Mesendoderm (in vitro differentiated cells): Measurements from ENCODE around the gene NCK2.

Experiments used
- DNase-seq: peaks from one replicate; pipeline ENCODE4 v3.0.0; 2013
- H2AK5ac ChIP-seq: 2 replicates; pipeline ENCODE4 v1.6.1; 2013; ENCODE audit warnings: low read length, inconsistent platforms
- H2BK120ac ChIP-seq: 2 replicates; pipeline ENCODE4 v1.6.1; 2013; ENCODE audit warnings: low read depth, mild to moderate bottlenecking, low read length, moderate library complexity, mixed read lengths
- H2BK15ac ChIP-seq: replicated peaks from 2 replicates; pipeline ENCODE4 v1.6.1; 2013; ENCODE audit warnings: low read depth, mild to moderate bottlenecking, moderate library complexity
- H2BK5ac ChIP-seq: 2 replicates; pipeline ENCODE4 v1.6.1; 2013; ENCODE audit warnings: low read length, inconsistent platforms
- H3K18ac ChIP-seq: 2 replicates; pipeline ENCODE4 v1.6.1; 2013; ENCODE audit warnings: mild to moderate bottlenecking, low read length, mixed read lengths
- H3K23ac ChIP-seq: one replicate; pipeline ENCODE4 v1.6.1; 2013; ENCODE audit warnings: low read length
- H3K27ac ChIP-seq: 2 replicates; pipeline ENCODE4 v1.5.1; 2013; ENCODE audit warnings: low read depth, mild to moderate bottlenecking, inconsistent platforms, low read length, moderate library complexity
- H3K27me3 ChIP-seq: 2 replicates; pipeline ENCODE4 v1.6.1; 2013; ENCODE audit warnings: low read length, control low read depth, mild to moderate bottlenecking, inconsistent platforms; ENCODE audit not compliant: insufficient read depth, poor library complexity
- H3K36me3 ChIP-seq: 2 replicates; pipeline ENCODE4 v1.6.1; 2013; ENCODE audit warnings: low read length, inconsistent platforms; ENCODE audit not compliant: control insufficient read depth, insufficient read depth
- H3K4ac ChIP-seq: one replicate; pipeline ENCODE4 v1.6.1; 2013; ENCODE audit warnings: low read depth, mild to moderate bottlenecking, low read length, moderate library complexity
- H3K4me1 ChIP-seq: 2 replicates; pipeline ENCODE4 v1.6.1; 2013; ENCODE audit warnings: low read depth, low read length, inconsistent platforms; ENCODE audit not compliant: control insufficient read depth
- H3K4me2 ChIP-seq: 2 replicates; pipeline ENCODE4 v1.6.1; 2013; ENCODE audit warnings: low read length
- H3K4me3 ChIP-seq: 2 replicates; pipeline ENCODE4 v1.5.1; 2013; ENCODE audit warnings: mild to moderate bottlenecking, low read length
- H3K56ac ChIP-seq: one replicate; pipeline ENCODE4 v1.6.1; 2013; ENCODE audit warnings: low read length
- H3K79me1 ChIP-seq: 2 replicates; pipeline ENCODE4 v1.6.1; 2013; ENCODE audit warnings: low read length, inconsistent platforms
- H3K79me2 ChIP-seq: 2 replicates; pipeline ENCODE4 v1.6.1; 2013; ENCODE audit warnings: mild to moderate bottlenecking, low read length; ENCODE audit not compliant: control insufficient read depth, insufficient read depth
- H3K9ac ChIP-seq: 2 replicates; pipeline ENCODE4 v1.6.1; 2013; ENCODE audit warnings: low read length, inconsistent platforms
- H4K5ac ChIP-seq: one replicate; pipeline ENCODE4 v1.6.1; 2013; ENCODE audit warnings: low read length
- H4K8ac ChIP-seq: one replicate; pipeline ENCODE4 v1.6.1; 2013; ENCODE audit warnings: low read depth, mild to moderate bottlenecking, control low read depth, low read length, moderate library complexity
- WGBS: extraction: QIAGEN DNeasy Blood & Tissue Kit; methylation state at CpG from one replicate; pipeline ENCODE4 v1.1.7; 2013; ENCODE audit warnings: low lambda C conversion rate, missing lambda C conversion rate; ENCODE audit not compliant: insufficient coverage; ENCODE audit errors: extremely low coverage; 5-methylcytosine and 5-hydroxymethylcytosine counted together

Gene NCK2

GRCh38 chr2:105748566-105748965 is 3.9 kb downstream of the NCK2 start:
- no peak overlapping the region for H3K27ac ChIP-seq

GRCh38 chr2:105749583-105750400 is 5.1 kb downstream of the NCK2 start:
- H4K8ac ChIP-seq, result no peak overlapping the region
- H3K23ac ChIP-seq, result no peak overlapping the region
- no peak overlapping the region for H3K4me2 ChIP-seq

More at GRCh38 chr2:105748566-105748965, 3.9 kb downstream of the NCK2 start:
- no peak overlapping the region for H3K18ac ChIP-seq
- H2AK5ac ChIP-seq, result no peak overlapping the region
- no peak overlapping the region for H3K9ac ChIP-seq
- H3K36me3 ChIP-seq, result no peaks in the 10 kb centered on the region
- no peak for DNase-seq
- no peak overlapping the region for H4K5ac ChIP-seq
- no peak overlapping the region for H3K4ac ChIP-seq
- H3K4me3 ChIP-seq, result no peak overlapping the region
- H4K8ac ChIP-seq, result no peak overlapping the region
- H3K4me1 ChIP-seq, result peaks cover 10% of the 10 kb centered on the region
- no peak overlapping the region for H2BK15ac ChIP-seq
- no peaks in the 10 kb centered on the region for H3K27me3 ChIP-seq
- H3K4me2 ChIP-seq, result no peak overlapping the region
- no peak overlapping the region for H3K23ac ChIP-seq
- H2BK5ac ChIP-seq, result no peak overlapping the region
- H3K56ac ChIP-seq, result no peak overlapping the region
- WGBS, result no CpG with 5 or more reads among the region's 1 CpG
- H3K79me2 ChIP-seq, result peaks cover 78% of the 10 kb centered on the region
- H3K79me1 ChIP-seq, result peaks cover 43% of the 10 kb centered on the region
- no peak overlapping the region for H2BK120ac ChIP-seq

GRCh38 chr2:105750735-105751134 is 6.0 kb downstream of the NCK2 start:
- Histone ChIP-seq H3K18ac (no peak overlapping the region), H3K4me3 (no peak overlapping the region), H3K79me2 (peaks cover 94% of the 10 kb centered on the region), H3K4me2 (no peak overlapping the region), H3K56ac (no peak overlapping the region), H3K4ac (no peak overlapping the region), H2AK5ac (no peak overlapping the region), H3K9ac (no peak overlapping the region), H3K79me1 (peaks cover 48% of the 10 kb centered on the region), H3K27me3 (no peaks in the 10 kb centered on the region), H4K8ac (no peak overlapping the region), H3K36me3 (no peaks in the 10 kb centered on the region), H3K4me1 (peaks cover 13% of the 10 kb centered on the region), H2BK15ac (no peak overlapping the region), H3K23ac (no peak overlapping the region), H4K5ac (no peak overlapping the region), H2BK120ac (no peak overlapping the region), H3K27ac (no peak overlapping the region), H2BK5ac (no peak overlapping the region)
- no CpG with 5 or more reads among the region's 4 CpGs for WGBS
- DNase-seq, result no peak

More at GRCh38 chr2:105749583-105750400, 5.1 kb downstream of the NCK2 start:
- Histone ChIP-seq H3K79me1 (peaks cover 45% of the 10 kb centered on the region), H2BK15ac (no peak overlapping the region), H3K4me1 (peaks cover 13% of the 10 kb centered on the region), H3K9ac (no peak overlapping the region), H3K18ac (no peak overlapping the region), H3K27me3 (no peaks in the 10 kb centered on the region), H3K79me2 (peaks cover 90% of the 10 kb centered on the region), H2BK5ac (no peak overlapping the region), H3K56ac (no peak overlapping the region), H2BK120ac (no peak overlapping the region), H4K5ac (no peak overlapping the region), H3K36me3 (no peaks in the 10 kb centered on the region), H2AK5ac (no peak overlapping the region), H3K4ac (no peak overlapping the region), H3K4me3 (no peak overlapping the region), H3K27ac (no peak overlapping the region)
- no peak for DNase-seq
- no CpG with 5 or more reads among the region's 18 CpGs for WGBS

GRCh38 chr2:105751272-105751671 is 6.6 kb downstream of the NCK2 start:
- H2BK5ac ChIP-seq, result no peak overlapping the region
- H3K9ac ChIP-seq, result no peak overlapping the region
- no peak overlapping the region for H2BK120ac ChIP-seq
- peaks cover 15% of the 10 kb centered on the region for H3K4me1 ChIP-seq
- no peaks in the 10 kb centered on the region for H3K27me3 ChIP-seq
- no peak overlapping the region for H2BK15ac ChIP-seq
- no peak overlapping the region for H2AK5ac ChIP-seq
- no CpG with 5 or more reads among the region's 3 CpGs for WGBS
- H3K18ac ChIP-seq, result no peak overlapping the region
- no peak overlapping the region for H3K4ac ChIP-seq
- H3K27ac ChIP-seq, result no peak overlapping the region
- H3K79me1 ChIP-seq, result peaks cover 45% of the 10 kb centered on the region
- no peak overlapping the region for H3K4me3 ChIP-seq
- H3K23ac ChIP-seq, result no peak overlapping the region
- H4K5ac ChIP-seq, result no peak overlapping the region
- no peak overlapping the region for H4K8ac ChIP-seq
- H3K79me2 ChIP-seq, result peaks cover 94% of the 10 kb centered on the region
- no peak overlapping the region for H3K4me2 ChIP-seq
- no peak for DNase-seq
- H3K56ac ChIP-seq, result no peak overlapping the region
- H3K36me3 ChIP-seq, result no peaks in the 10 kb centered on the region

GRCh38 chr2:105752691-105753358 is 8.1 kb downstream of the NCK2 start:
- Histone ChIP-seq H3K4me2 (no peak overlapping the region), H3K23ac (no peak overlapping the region), H3K4me1 (peaks cover 10% of the 10 kb centered on the region), H3K4me3 (no peak overlapping the region), H3K36me3 (no peaks in the 10 kb centered on the region), H3K27me3 (no peaks in the 10 kb centered on the region), H3K27ac (no peak overlapping the region), H3K79me2 (peaks cover 94% of the 10 kb centered on the region), H3K4ac (no peak overlapping the region), H3K79me1 (peaks cover 41% of the 10 kb centered on the region), H2BK5ac (no peak overlapping the region), H2BK120ac (no peak overlapping the region), H2BK15ac (no peak overlapping the region), H3K9ac (no peak overlapping the region), H2AK5ac (no peak overlapping the region), H4K5ac (no peak overlapping the region), H3K56ac (no peak overlapping the region), H4K8ac (no peak overlapping the region), H3K18ac (no peak overlapping the region)
- DNase-seq, result no peak
- no CpG with 5 or more reads among the region's 5 CpGs for WGBS
